ENCODE results near the gene ATP10D. TPM values are rescaled to one million over a fixed set of nuclear protein-coding genes. Genes with fewer than 3 reads are reported as not detected.

ATP10D gene
- total RNA-seq, 1 experiment from 2014 or later: 13.8 TPM

DNA sequence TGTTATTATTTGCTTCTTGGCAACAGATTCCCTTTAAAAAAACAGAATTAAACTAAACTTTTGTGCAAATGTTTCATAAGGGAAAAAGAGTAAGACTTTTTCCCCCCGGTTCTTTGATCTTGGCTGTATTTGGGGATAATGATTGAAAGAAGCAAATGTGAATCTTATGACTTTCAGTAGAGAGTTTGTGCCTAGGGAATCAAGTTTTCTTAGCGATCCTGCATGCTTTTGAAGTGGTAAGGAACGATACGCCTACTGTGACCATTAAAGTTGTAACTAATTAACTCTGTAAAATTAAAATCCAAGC, 9.0 kb downstream of the ATP10D start:
- no TSS peak for BruUV-seq (replicated peaks)
- Mint-ChIP-seq H3K9me3 (ENCODE audit: low read depth, unreplicated experiment) (no peaks in the 10 kb centered on the region), H3K27me3 (ENCODE audit: unreplicated experiment) (no peaks in the 10 kb centered on the region), H3K27ac (ENCODE audit: unreplicated experiment) (no peak overlapping the region), H3K4me3 (ENCODE audit: low read depth, unreplicated experiment) (no peak overlapping the region), H3K36me3 (ENCODE audit: insufficient read depth, unreplicated experiment) (no peaks in the 10 kb centered on the region), H3K4me1 (ENCODE audit: low read depth, unreplicated experiment) (no peaks in the 10 kb centered on the region)
- TF ChIP-seq, protein P1, sequence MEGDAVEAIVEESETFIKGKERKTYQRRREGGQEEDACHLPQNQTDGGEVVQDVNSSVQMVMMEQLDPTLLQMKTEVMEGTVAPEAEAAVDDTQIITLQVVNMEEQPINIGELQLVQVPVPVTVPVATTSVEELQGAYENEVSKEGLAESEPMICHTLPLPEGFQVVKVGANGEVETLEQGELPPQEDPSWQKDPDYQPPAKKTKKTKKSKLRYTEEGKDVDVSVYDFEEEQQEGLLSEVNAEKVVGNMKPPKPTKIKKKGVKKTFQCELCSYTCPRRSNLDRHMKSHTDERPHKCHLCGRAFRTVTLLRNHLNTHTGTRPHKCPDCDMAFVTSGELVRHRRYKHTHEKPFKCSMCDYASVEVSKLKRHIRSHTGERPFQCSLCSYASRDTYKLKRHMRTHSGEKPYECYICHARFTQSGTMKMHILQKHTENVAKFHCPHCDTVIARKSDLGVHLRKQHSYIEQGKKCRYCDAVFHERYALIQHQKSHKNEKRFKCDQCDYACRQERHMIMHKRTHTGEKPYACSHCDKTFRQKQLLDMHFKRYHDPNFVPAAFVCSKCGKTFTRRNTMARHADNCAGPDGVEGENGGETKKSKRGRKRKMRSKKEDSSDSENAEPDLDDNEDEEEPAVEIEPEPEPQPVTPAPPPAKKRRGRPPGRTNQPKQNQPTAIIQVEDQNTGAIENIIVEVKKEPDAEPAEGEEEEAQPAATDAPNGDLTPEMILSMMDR (IDR thresholded peaks at IDR 0.05; ENCODE audit: unreplicated experiment): no peak
- intact Hi-C loops (cut with micrococcal nuclease; ENCODE audit: unreplicated experiment): loop anchor here (5.0 kb wide), 1 partner anchor 68 kb away; no protein-coding TSS in a partner anchor
- CTCF ChIA-PET: no interaction called here
- DNase-seq: no peak

DNA sequence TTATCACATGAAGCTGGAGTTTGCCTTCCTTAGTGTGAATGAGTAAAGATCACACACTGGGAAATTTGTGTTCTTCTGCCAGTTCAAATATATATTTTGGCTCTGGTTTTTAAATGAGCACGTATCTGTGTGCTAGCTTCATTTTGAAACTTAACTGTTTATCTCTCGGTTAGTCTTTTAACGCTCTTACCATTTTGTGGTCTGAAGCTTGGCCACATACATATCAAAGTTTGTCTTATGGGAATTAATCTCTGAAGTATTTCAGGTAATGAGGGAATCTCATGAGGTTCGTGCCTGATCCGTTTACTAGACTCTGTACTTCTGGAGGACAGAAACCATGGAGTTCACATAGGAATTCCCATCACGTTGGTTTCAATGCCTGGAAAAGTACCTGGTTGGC, 13.8 kb downstream of the ATP10D start:
- BruUV-seq (replicated peaks): no TSS peak
- CTCF ChIA-PET: no interaction called here

GRCh38 chr4:47499700-47500099, 14.6 kb downstream of the ATP10D start:
- BruUV-seq (replicated peaks): no TSS peak
- no peak overlapping the region for H3K4me3 Mint-ChIP-seq (ENCODE audit: low read depth, unreplicated experiment)

More for the DNA sequence above, 13.8 kb downstream of the ATP10D start:
- Mint-ChIP-seq H3K4me3 (ENCODE audit: low read depth, unreplicated experiment) (no peak overlapping the region), H3K27ac (ENCODE audit: unreplicated experiment) (no peak overlapping the region), H3K36me3 (ENCODE audit: insufficient read depth, unreplicated experiment) (no peaks in the 10 kb centered on the region), H3K4me1 (ENCODE audit: low read depth, unreplicated experiment) (no peaks in the 10 kb centered on the region), H3K27me3 (ENCODE audit: unreplicated experiment) (no peaks in the 10 kb centered on the region), H3K9me3 (ENCODE audit: low read depth, unreplicated experiment) (no peaks in the 10 kb centered on the region)
- TF ChIP-seq, protein P1 (IDR thresholded peaks at IDR 0.05; ENCODE audit: unreplicated experiment): no peak
- intact Hi-C loops (cut with micrococcal nuclease; ENCODE audit: unreplicated experiment): no loop called here
- DNase-seq: no peak

GRCh38 chr4:47500776-47501175, 15.7 kb downstream of the ATP10D start:
- CTCF ChIA-PET: interaction anchor here (0.6 kb wide), 1 partner anchor 70 kb away, joined by 3 read pairs; no protein-coding TSS in a partner anchor
- no peak for DNase-seq
- no peaks in the 10 kb centered on the region for H3K27me3 Mint-ChIP-seq (ENCODE audit: unreplicated experiment)
- H3K27ac Mint-ChIP-seq (ENCODE audit: unreplicated experiment): no peak overlapping the region
- intact Hi-C loops (cut with micrococcal nuclease; ENCODE audit: unreplicated experiment): no loop called here
- H3K4me3 Mint-ChIP-seq (ENCODE audit: low read depth, unreplicated experiment): no peak overlapping the region
- TF ChIP-seq, protein P1 (IDR thresholded peaks at IDR 0.05; ENCODE audit: unreplicated experiment): no peak
- no peaks in the 10 kb centered on the region for H3K9me3 Mint-ChIP-seq (ENCODE audit: low read depth, unreplicated experiment)
- BruUV-seq (replicated peaks): no TSS peak
- no peaks in the 10 kb centered on the region for H3K36me3 Mint-ChIP-seq (ENCODE audit: insufficient read depth, unreplicated experiment)
- no peaks in the 10 kb centered on the region for H3K4me1 Mint-ChIP-seq (ENCODE audit: low read depth, unreplicated experiment)

More at GRCh38 chr4:47499700-47500099, 14.6 kb downstream of the ATP10D start:
- intact Hi-C loops (cut with micrococcal nuclease; ENCODE audit: unreplicated experiment): no loop called here
- no peak for DNase-seq
- Mint-ChIP-seq H3K27ac (ENCODE audit: unreplicated experiment) (no peak overlapping the region), H3K27me3 (ENCODE audit: unreplicated experiment) (no peaks in the 10 kb centered on the region), H3K4me1 (ENCODE audit: low read depth, unreplicated experiment) (no peaks in the 10 kb centered on the region), H3K9me3 (ENCODE audit: low read depth, unreplicated experiment) (no peaks in the 10 kb centered on the region), H3K36me3 (ENCODE audit: insufficient read depth, unreplicated experiment) (no peaks in the 10 kb centered on the region)
- CTCF ChIA-PET: no interaction called here
- TF ChIP-seq, protein P1 (IDR thresholded peaks at IDR 0.05; ENCODE audit: unreplicated experiment): no peak

Data from Calu3 (cell line).